H1 (cell line): Measurements from ENCODE around the gene TOMM6. TPM values are rescaled to one million over a fixed set of nuclear protein-coding genes. Genes with fewer than 3 reads are reported as not detected.

ENCODE experiments used
- ASH2L ChIP-seq: fragments of 200-600, 300-600 bp; sonication (generic); IDR thresholded peaks from one replicate; pipeline ENCODE4 v1.7.1; 2017; ENCODE audit warnings: low read length
- BRCA1 ChIP-seq: IDR thresholded peaks from 2 replicates; pipeline ENCODE4 v1.6.1; 2012; ENCODE audit warnings: low read depth, low read length, improper control_type of control experiment
- CHD7 ChIP-seq: fragments of 300-600 bp; sonication (generic); IDR thresholded peaks from 2 replicates; pipeline ENCODE4 v1.7.1; 2012; ENCODE audit warnings: low read length, moderate library complexity, mild to moderate bottlenecking, inconsistent platforms; ENCODE audit not compliant: insufficient replicate concordance
- CTBP2 ChIP-seq: IDR thresholded peaks from 2 replicates; pipeline ENCODE4 v1.7.0; 2011; ENCODE audit warnings: borderline replicate concordance, mild to moderate bottlenecking, moderate library complexity, mixed read lengths, low read length; ENCODE audit not compliant: insufficient read depth, insufficient read length
- GTF2F1 ChIP-seq: IDR thresholded peaks from 2 replicates; pipeline ENCODE4 v1.6.1; 2012; ENCODE audit warnings: low read depth, low read length, improper control_type of control experiment, borderline replicate concordance
- KDM1A ChIP-seq: fragments of 200-600, 300-600 bp; sonication (generic); IDR thresholded peaks from 2 replicates; pipeline ENCODE4 v1.7.1; 2016; ENCODE audit warnings: mild to moderate bottlenecking, low read length, borderline replicate concordance
- KDM4A ChIP-seq: IDR thresholded peaks from one replicate; pipeline ENCODE4 v1.7.1; 2012; ENCODE audit warnings: low read depth, mild to moderate bottlenecking, moderate library complexity, low read length, inconsistent platforms; ENCODE audit not compliant: severe bottlenecking
- PHF8 ChIP-seq: fragments of 200-600 bp; sonication (generic); conservative IDR thresholded peaks from 2 replicates; pipeline ENCODE4 v1.7.1; 2012; ENCODE audit warnings: low read depth, mild to moderate bottlenecking, inconsistent platforms, low read length, moderate library complexity
- POU5F1 ChIP-seq: IDR thresholded peaks from 2 replicates; pipeline ENCODE4 v1.6.1; 2011; ENCODE audit warnings: low read depth, mild to moderate bottlenecking, low read length, moderate library complexity
- SP4 ChIP-seq: IDR thresholded peaks from 2 replicates; pipeline ENCODE4 v1.6.1; 2012; ENCODE audit warnings: low read length, inconsistent platforms
- SRF ChIP-seq: IDR thresholded peaks from 2 replicates; pipeline ENCODE4 v1.6.1; 2011; ENCODE audit warnings: mild to moderate bottlenecking, low read depth, low read length, moderate library complexity
- TAF1 ChIP-seq: IDR thresholded peaks from 2 replicates; pipeline ENCODE4 v1.6.1; 2011; ENCODE audit warnings: mild to moderate bottlenecking, low read depth, low read length
- polyA plus RNA-seq, 7 experiments: library from polyadenylated mRNA; depleted of rRNA in 3 of 7; stranded (reverse) in 5 of 7; unstranded in 2 of 7; fragments of >200 nt in 5 of 7; fragments of 200-250 nt in 2 of 7; gene quantifications; 1 replicate in 5 of 7; 2 replicates in 1 of 7; 4 replicates in 1 of 7; pipeline versions ENCODE4 v1.2.1 to v1.2.3, GENCODE V29; 2011 to 2013; ENCODE audit warnings: missing spikeins in 2 of 7, mixed read lengths in 2 of 7
- total RNA-seq: library from RNA; stranded (reverse); fragmentation: NEBNext Ultra II Directional; extraction: Animal tissue kit (Norgen Biotek cat#: 25700); gene quantifications from 2 replicates; pipeline ENCODE4 v1.2.1, GENCODE V29; 2021

Gene TOMM6
- total and polyA plus RNA-seq, 2 of the 8 experiments (the other 6 are each of a cell fraction or from before 2014, with no cell fraction given), result 228 to 560 TPM

GRCh38 chr6:41814629-41815028 is 27.1 kb downstream of the TOMM6 start (continued):
- TF ChIP-seq CHD7 (no peak), TAF1 (no peak), ASH2L (no peak), KDM4A (no peak), BRCA1 (no peak), SP4 (no peak), POU5F1 (no peak), SRF (no peak), KDM1A (no peak), GTF2F1 (no peak), CTBP2 (no peak), PHF8 (no peak)
